HS-5 (cell line): ENCODE data around the gene CIT.

Experiments used
- DNase-seq: peaks from one replicate; pipeline ENCODE4 v3.0.0-alpha.2; 2012; ENCODE audit warnings: low read depth

CIT gene

GRCh38 chr12:119699199-119699760 is 177.8 kb downstream of the CIT start:
- DNase-seq = no peak

GRCh38 chr12:119696943-119697342 is 180.2 kb downstream of the CIT start:
- no peak for DNase-seq

DNA sequence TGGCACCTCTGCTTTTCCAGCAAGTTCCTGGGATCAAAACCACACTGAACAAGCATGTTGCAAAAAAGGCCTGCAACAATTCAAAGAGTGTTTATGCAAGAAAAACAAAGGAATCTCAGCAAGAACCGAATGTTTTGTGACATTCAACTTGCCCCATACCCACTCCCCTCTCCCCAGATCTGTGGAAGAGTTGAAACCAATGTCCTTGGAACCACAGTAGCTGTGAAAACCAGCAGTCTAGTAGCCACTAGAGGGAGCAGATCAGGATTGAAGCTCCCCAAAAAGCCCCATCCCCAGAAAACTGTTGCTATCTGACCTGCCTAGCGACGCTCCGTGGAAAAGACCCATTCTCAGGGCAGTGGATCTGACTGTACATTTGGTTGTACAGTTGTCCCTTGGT is 182.1 kb downstream of the CIT start:
- DNase-seq = no peak

GRCh38 chr12:119694111-119694510 is 183.0 kb downstream of the CIT start:
- DNase-seq = no peak

DNA sequence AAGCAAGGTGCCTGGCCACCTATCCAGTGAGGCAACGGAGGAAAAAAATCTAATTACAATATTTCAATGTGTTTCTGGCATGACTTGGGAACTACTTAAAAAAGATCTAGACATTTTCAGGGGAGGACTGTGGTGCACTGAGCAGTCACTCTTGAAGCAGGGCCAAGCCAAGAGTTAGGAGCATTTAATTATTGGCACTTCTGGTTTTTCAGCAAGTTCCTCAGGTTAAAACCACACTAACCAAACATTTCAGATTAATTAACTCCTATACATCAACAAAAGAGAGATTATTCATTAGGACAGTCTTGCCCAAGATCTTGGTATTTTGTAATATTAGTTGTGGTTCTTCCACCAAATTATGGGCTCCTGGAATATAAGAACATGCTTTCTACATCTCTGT is 183.6 kb downstream of the CIT start:
- no peak for DNase-seq

GRCh38 chr12:119692997-119693396 is 184.1 kb downstream of the CIT start:
- DNase-seq = peak; percentile 83

DNA sequence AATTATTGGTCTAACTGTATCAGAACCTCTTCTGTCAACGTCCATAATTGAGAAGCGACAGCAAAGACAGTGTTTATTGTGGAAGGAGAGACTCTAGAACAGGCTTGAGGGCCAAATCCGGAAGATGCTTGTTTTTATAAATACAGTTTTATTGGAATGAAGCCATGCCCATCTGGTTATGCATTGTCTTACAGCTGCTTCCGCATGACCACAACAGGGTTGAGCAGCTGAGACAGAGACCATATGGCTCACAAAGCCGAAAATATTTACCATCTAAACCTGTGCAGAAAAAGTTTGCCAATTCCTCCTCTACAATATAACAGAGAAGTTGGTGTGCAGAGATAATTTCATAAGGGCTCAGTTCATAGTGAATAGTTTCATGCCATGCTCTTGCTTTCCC is 184.7 kb downstream of the CIT start:
- no peak for DNase-seq

GRCh38 chr12:119691202-119691810 is 185.8 kb downstream of the CIT start:
- no peak for DNase-seq

GRCh38 chr12:119689935-119690500 is 187.1 kb downstream of the CIT start:
- DNase-seq = no peak

DNA sequence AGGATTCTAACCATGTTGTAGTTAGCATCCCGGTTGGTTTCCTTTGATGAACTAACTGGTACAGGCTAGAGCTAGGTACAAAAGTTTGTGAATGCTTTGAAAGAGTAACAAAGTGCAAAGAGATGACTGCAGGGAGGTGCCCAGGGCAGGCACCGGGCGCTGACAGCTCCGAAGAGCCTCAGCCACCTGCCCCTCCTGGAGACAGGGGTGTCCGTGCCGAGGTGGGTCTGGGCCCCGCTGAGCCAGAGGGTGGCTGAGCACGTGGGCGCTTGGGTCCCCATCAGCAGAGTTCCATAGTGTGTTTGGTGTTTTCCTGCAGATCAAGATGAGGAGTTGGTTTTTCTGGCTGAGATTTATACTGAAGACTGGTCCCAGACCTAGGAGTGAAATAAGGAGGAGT is 189.2 kb downstream of the CIT start:
- DNase-seq = no peak

DNA sequence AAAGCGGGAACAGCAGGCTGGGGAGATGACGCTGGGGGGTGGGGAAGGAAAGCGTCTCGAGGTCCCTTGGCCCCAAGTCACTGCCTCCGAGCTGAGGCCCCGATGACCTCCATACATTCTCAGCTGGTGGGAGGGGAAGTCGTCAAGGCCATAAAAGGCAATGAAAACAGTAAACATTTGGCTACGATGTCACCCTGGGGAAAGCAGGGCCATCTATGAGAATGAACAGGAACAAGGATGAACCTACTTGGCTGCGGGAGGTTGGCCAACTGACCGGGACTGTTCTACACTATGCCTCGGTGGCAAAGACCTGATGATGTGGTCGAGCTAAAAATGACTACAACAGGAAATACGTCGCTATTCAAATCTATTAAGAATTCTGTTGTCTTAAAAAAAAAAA is 189.7 kb downstream of the CIT start:
- no peak for DNase-seq

DNA sequence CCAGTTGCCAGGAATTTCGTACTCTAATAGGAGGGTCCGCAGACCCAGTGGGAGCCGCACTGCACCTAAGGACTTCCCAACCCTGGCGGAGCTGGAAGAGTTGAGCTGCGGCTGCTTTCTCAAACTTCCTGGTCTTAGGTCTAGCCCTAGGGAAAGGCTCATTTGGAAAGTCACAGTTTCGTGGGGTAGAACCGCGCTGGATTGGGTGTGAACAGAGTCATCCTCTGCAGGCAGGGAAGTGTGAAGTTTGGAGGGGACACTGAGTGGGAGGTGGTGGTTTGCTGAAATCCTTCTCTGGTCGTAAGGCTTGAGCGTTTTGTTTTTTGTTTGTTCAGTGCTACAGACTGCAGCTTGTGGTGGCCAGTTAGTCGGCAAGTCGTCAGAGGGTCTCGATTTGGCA is 190.3 kb downstream of the CIT start:
- DNase-seq = no peak

DNA sequence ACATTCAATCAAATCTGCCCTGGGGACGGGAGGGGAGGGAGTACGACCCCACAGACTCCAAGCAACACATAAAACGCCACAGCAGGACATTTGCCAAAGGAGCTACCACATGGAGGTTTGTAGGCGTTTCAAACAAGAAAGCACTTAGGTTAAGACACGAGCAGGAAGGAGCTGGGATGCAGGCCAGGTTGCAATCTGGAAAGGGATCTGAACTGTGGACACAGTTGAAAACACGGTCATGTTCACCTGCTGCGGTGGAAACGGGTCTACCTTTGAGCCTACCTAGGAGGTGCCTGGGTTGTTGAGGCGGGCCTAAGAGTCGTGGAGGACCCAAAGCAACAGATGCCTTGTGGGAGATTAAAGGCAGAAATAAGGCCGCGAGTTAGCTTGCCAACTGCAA is 190.8 kb downstream of the CIT start:
- DNase-seq = no peak

GRCh38 chr12:119685375-119685774 is 191.7 kb downstream of the CIT start:
- no peak for DNase-seq

DNA sequence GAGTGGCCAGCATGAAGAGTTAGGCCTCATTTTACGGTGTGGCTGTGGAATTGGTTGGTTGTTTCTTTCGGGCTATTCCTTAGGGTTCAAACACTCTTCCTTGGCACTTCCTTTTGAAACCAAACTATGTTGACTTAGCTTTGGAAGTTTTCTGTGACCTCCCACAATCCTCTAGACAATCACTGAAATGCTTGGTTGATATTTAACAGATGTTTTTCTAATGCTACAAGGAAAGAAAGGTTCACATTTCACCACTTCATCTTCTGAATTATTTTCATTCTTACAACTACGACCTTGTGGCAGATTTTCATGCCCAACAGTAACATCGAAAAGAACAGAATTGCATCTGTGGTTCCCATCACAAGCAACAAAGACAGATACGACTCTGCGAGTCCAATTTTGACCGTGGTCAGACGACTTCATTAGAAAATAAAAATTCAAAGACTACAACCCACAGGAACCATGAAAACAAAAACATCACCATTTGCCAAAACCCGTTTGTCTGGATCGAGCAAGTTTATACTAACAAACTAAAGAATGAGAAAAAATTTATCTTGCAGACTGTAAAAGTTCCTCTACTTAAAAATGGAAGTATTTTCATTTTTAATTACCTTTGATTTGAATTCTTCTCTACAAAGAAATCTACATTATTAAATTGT is 192.3 kb downstream of the CIT start:
- no peak for DNase-seq

- no peak for DNase-seq
Observed at GRCh38 chr12:119683816-119684215, 193.3 kb downstream of the CIT start.

- no peak for DNase-seq
Observed at GRCh38 chr12:119683413-119683812, 193.7 kb downstream of the CIT start.

- no peak for DNase-seq
Observed at GRCh38 chr12:119682639-119683252, 194.4 kb downstream of the CIT start.

- DNase-seq = no peak
Observed at GRCh38 chr12:119681728-119682638, 195.1 kb downstream of the CIT start.

GRCh38 chr12:119681111-119681510 is 196.0 kb downstream of the CIT start:
- no peak for DNase-seq

DNA sequence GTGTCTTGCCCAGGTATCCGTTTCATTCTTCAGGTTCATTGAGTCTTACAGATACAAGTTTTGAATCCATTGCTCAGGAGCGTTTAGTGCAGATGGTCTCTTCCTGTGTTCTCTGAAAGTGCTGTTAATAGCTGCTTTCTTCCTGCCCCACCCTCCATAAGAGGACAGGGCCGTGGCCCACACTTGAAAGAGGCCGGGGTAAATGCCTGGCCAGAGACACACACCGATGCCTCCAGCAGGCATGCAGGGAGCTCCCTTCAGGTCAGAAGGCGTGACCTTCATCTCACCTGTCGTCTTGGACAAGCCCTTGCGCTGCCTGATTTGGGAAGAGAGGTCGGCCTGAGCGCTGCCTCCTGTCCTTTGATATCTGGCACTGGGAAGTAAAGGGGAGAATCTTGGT is 197.6 kb downstream of the CIT start:
- DNase-seq = no peak

DNA sequence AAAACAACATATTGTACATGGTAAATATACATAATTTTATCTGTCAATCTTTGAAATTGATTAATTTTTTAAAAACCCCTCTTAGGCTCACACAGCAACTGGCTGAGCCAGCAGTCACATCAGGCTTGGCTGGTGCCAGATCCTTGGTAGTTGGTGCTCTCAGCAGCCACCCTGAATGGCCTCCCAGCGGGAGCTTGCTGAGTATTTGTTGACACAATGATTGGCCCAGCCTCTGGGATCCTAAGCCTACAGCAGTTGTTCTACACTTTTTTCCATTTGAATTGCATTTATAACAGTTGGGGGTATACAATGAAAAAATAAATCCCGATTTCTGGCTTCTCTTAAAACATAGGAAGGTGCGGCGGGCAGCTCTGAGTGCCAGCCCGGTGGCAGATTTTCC is 198.0 kb downstream of the CIT start:
- DNase-seq = no peak
